ENCODE measurements around the gene ROBO1.

DNA sequence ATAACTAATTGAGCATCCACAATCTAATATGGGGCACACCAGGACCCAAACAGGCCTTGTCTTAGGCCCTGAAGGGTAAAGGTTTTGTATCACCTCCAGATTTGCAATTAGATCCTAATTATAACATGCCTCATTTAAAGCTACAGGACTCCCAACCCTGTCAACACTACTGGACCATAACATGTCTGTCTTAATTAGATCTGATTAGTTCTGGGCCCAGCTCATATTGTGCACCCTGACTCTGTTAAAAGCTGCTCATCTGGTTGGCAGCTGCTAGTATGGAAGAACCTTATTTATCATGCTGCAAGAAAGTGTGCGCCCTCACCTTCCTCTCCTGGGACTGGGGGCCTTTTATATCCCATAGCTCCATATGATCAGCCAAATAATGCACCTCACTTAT is 457.8 kb downstream of the ROBO1 start:
- TF ChIP-seq CTCF (conservative IDR thresholded peaks at IDR 0.05) (no peak), ZFX (IDR thresholded peaks at IDR 0.05) (no peak)
